Astrocyte (in vitro differentiated cells and primary cell): Measurements from ENCODE around the gene CDH13. TPM values are rescaled to one million over a fixed set of nuclear protein-coding genes. Genes with fewer than 3 reads are reported as not detected.

ENCODE experiments used
- DNase-seq: peaks from one replicate; pipeline ENCODE4 v3.0.0-alpha.2; 2010; ENCODE audit warnings: low read depth
- FAIRE-seq: peaks from 2 replicates; lab custom pipeline; 2011; peaks lifted over from hg19 to GRCh38; lab: Jason Lieb, UNC
- H2AFZ ChIP-seq: 2 replicates; pipeline ENCODE4 v1.6.0; 2012; ENCODE audit warnings: low read depth, low read length, inconsistent platforms
- H3K27ac ChIP-seq: 2 replicates; pipeline ENCODE4 v1.5.1; 2011; ENCODE audit warnings: low read depth, low read length, inconsistent platforms
- H3K27me3 ChIP-seq: 2 replicates; pipeline ENCODE4 v1.6.0; 2011; ENCODE audit warnings: low read length, inconsistent platforms; ENCODE audit not compliant: insufficient read depth
- H3K36me3 ChIP-seq: 2 replicates; pipeline ENCODE4 v1.5.1; 2011; ENCODE audit warnings: low read length, inconsistent platforms; ENCODE audit not compliant: insufficient read depth
- H3K4me1 ChIP-seq: 2 replicates; pipeline ENCODE4 v1.5.1; 2011; ENCODE audit warnings: low read length, inconsistent platforms; ENCODE audit not compliant: insufficient read depth
- H3K4me2 ChIP-seq: 2 replicates; pipeline ENCODE4 v1.6.0; 2012; ENCODE audit warnings: low read length, inconsistent platforms
- H3K4me3 ChIP-seq: 2 replicates; pipeline ENCODE4 v1.5.1; 2011; ENCODE audit warnings: low read depth, mild to moderate bottlenecking, low read length, inconsistent platforms; ENCODE audit not compliant: insufficient read depth
- H3K79me2 ChIP-seq: 2 replicates; pipeline ENCODE4 v1.6.0; 2012; ENCODE audit warnings: mild to moderate bottlenecking, low read length, inconsistent platforms; ENCODE audit not compliant: insufficient read depth
- H3K9ac ChIP-seq: 2 replicates; pipeline ENCODE4 v1.6.0; 2012; ENCODE audit warnings: mild to moderate bottlenecking, low read length, inconsistent platforms
- H3K9me3 ChIP-seq: 2 replicates; pipeline ENCODE4 v1.5.1; 2012; ENCODE audit warnings: low read depth, mild to moderate bottlenecking, low read length, inconsistent platforms; ENCODE audit not compliant: insufficient read depth
- H4K20me1 ChIP-seq: 2 replicates; pipeline ENCODE4 v1.6.0; 2012; ENCODE audit warnings: low read length, inconsistent platforms; ENCODE audit not compliant: insufficient read depth
- H3K27ac Mint-ChIP-seq: one replicate; pipeline ENCODE4 v1.8.0; 2021; ENCODE audit warnings: mild to moderate bottlenecking, mixed read lengths; ENCODE audit not compliant: unreplicated experiment
- H3K27me3 Mint-ChIP-seq: one replicate; pipeline ENCODE4 v1.8.0; 2021; ENCODE audit warnings: low read depth, mixed read lengths; ENCODE audit not compliant: unreplicated experiment
- H3K36me3 Mint-ChIP-seq: one replicate; pipeline ENCODE4 v1.8.0; 2021; ENCODE audit warnings: low read depth, mixed read lengths; ENCODE audit not compliant: unreplicated experiment
- H3K4me1 Mint-ChIP-seq: one replicate; pipeline ENCODE4 v1.8.0; 2021; ENCODE audit warnings: low read depth, mixed read lengths; ENCODE audit not compliant: unreplicated experiment
- H3K4me3 Mint-ChIP-seq: one replicate; pipeline ENCODE4 v1.8.0; 2021; ENCODE audit warnings: mild to moderate bottlenecking, moderate library complexity, mixed read lengths; ENCODE audit not compliant: unreplicated experiment
- H3K9me3 Mint-ChIP-seq: one replicate; pipeline ENCODE4 v1.8.0; 2021; ENCODE audit warnings: mild to moderate bottlenecking, mixed read lengths; ENCODE audit not compliant: unreplicated experiment
- EZH2 ChIP-seq: IDR thresholded peaks from 2 replicates; pipeline ENCODE4 v1.6.1; 2012; ENCODE audit warnings: mild to moderate bottlenecking, low read length, inconsistent platforms; ENCODE audit not compliant: insufficient read depth
- total RNA-seq: library from RNA; stranded (reverse); gene quantifications from 2 replicates; pipeline ENCODE4 v1.2.1, GENCODE V29; 2021
- TF ChIP-seq, protein P1 (sequence below): IDR thresholded peaks from 2 replicates; pipeline ENCODE4 v1.5.1; 2011; ENCODE audit warnings: low read depth, mild to moderate bottlenecking, inconsistent platforms, low read length, moderate library complexity; ENCODE audit not compliant: insufficient read depth

CDH13 gene
- total RNA-seq, 1 donor from 2014 or later, result 41.7 TPM

DNA sequence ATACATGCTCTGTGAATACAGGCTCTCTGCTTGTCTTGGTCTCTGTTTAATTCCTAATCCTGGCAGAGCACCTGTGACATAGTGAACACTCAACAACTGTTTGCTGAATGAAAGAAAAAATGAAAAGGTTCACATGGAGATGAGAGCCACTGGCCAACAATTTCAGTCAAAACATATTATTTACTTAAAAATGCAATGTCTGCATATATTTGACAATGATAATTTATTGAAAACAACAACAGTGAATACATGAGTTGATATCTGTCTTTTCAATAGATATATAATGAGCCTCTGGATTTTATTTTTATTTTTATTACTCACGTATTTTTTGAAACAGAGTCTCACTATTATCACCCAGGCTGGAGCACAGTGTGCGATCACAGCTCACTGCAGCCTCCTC is 136.6 kb downstream of the CDH13 start:
- Mint-ChIP-seq H3K4me3 (no peak overlapping the region), H3K27me3 (peaks cover 8% of the 10 kb centered on the region), H3K27ac (no peak overlapping the region), H3K4me1 (peaks cover 1% of the 10 kb centered on the region), H3K9me3 (no peaks in the 10 kb centered on the region), H3K36me3 (no peaks in the 10 kb centered on the region)
- no peak overlapping the region for H3K4me3 ChIP-seq
- no peak for TF ChIP-seq EZH2
- TF ChIP-seq, protein P1, sequence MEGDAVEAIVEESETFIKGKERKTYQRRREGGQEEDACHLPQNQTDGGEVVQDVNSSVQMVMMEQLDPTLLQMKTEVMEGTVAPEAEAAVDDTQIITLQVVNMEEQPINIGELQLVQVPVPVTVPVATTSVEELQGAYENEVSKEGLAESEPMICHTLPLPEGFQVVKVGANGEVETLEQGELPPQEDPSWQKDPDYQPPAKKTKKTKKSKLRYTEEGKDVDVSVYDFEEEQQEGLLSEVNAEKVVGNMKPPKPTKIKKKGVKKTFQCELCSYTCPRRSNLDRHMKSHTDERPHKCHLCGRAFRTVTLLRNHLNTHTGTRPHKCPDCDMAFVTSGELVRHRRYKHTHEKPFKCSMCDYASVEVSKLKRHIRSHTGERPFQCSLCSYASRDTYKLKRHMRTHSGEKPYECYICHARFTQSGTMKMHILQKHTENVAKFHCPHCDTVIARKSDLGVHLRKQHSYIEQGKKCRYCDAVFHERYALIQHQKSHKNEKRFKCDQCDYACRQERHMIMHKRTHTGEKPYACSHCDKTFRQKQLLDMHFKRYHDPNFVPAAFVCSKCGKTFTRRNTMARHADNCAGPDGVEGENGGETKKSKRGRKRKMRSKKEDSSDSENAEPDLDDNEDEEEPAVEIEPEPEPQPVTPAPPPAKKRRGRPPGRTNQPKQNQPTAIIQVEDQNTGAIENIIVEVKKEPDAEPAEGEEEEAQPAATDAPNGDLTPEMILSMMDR, result no peak
- H3K27me3 ChIP-seq, result no peaks in the 10 kb centered on the region
- H3K4me2 ChIP-seq, result no peak overlapping the region
- no peak for FAIRE-seq
- H2AFZ ChIP-seq, result no peak overlapping the region
- no peak for DNase-seq
- no peaks in the 10 kb centered on the region for H3K36me3 ChIP-seq
- H3K79me2 ChIP-seq, result peaks cover 8% of the 10 kb centered on the region
- H3K9me3 ChIP-seq, result no peaks in the 10 kb centered on the region
- H3K9ac ChIP-seq, result no peak overlapping the region
- peaks cover 15% of the 10 kb centered on the region for H3K4me1 ChIP-seq
- no peak overlapping the region for H3K27ac ChIP-seq
- peaks cover 6% of the 10 kb centered on the region for H4K20me1 ChIP-seq

DNA sequence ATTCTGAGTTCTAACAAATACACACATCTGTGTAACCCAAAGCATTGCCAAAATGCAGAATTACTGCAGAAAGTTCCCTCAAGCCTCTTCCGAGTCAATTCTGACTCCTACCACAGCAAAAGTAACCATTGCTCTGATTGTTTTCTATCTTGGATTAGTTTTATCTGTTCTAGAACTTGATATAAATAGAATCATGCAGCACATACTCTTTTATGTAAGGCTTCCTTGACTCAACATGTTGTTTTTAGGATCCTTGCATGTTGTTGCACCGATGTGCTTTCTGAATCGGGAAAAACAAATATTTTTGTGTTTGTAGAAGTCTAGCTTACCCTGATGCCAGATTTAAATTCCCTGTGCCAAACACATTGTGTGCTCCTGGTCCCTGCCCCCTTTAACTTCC is 140.4 kb downstream of the CDH13 start:
- Mint-ChIP-seq H3K4me1 (no peaks in the 10 kb centered on the region), H3K4me3 (no peak overlapping the region), H3K36me3 (no peaks in the 10 kb centered on the region), H3K9me3 (peaks cover 2% of the 10 kb centered on the region), H3K27me3 (peaks cover 26% of the 10 kb centered on the region), H3K27ac (no peak overlapping the region)
- no peak for FAIRE-seq
- Histone ChIP-seq H3K4me3 (no peak overlapping the region), H3K79me2 (peaks cover 5% of the 10 kb centered on the region), H4K20me1 (peaks cover 8% of the 10 kb centered on the region), H3K36me3 (no peaks in the 10 kb centered on the region), H3K4me1 (no peaks in the 10 kb centered on the region), H2AFZ (no peak overlapping the region), H3K9ac (no peak overlapping the region), H3K4me2 (no peak overlapping the region), H3K27ac (no peak overlapping the region), H3K9me3 (no peaks in the 10 kb centered on the region), H3K27me3 (no peaks in the 10 kb centered on the region)
- no peak for DNase-seq
- no peak for TF ChIP-seq EZH2
- TF ChIP-seq, protein P1, result no peak

DNA sequence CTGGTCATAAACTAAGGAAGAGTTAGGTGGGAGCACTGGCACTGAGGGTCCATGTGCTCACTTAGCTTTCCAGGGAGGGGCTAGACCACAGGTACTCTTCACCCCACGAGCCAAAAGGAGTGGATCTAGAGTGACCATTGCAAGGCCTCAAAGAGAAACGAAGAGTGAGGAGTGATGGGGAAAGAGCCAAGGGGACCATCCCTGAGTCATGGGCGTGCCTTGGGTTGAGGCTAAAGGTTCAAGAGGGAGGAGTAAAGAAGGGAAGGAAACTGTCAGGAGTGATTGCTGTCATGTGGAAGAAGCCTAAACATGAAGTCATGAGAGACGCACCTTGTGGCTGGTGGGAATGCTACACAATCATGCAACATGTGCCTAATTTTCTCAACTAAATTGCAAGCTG is 141.0 kb downstream of the CDH13 start:
- Mint-ChIP-seq H3K4me3 (no peak overlapping the region), H3K27ac (no peak overlapping the region), H3K27me3 (peaks cover 26% of the 10 kb centered on the region), H3K9me3 (peaks cover 2% of the 10 kb centered on the region), H3K4me1 (no peaks in the 10 kb centered on the region), H3K36me3 (no peaks in the 10 kb centered on the region)
- TF ChIP-seq, protein P1, result no peak
- TF ChIP-seq EZH2, result no peak
- Histone ChIP-seq H3K79me2 (peaks cover 5% of the 10 kb centered on the region), H3K9me3 (no peaks in the 10 kb centered on the region), H3K4me2 (no peak overlapping the region), H3K4me3 (no peak overlapping the region), H3K27me3 (no peaks in the 10 kb centered on the region), H2AFZ (no peak overlapping the region), H3K9ac (no peak overlapping the region), H4K20me1 (peaks cover 8% of the 10 kb centered on the region), H3K36me3 (no peaks in the 10 kb centered on the region), H3K27ac (no peak overlapping the region), H3K4me1 (no peaks in the 10 kb centered on the region)
- FAIRE-seq (no peak), DNase-seq (no peak)
